K562 (cell line): Measurements from ENCODE around the gene WRAP53. TPM values are rescaled to one million over a fixed set of nuclear protein-coding genes. Genes with fewer than 3 reads are reported as not detected.

Source experiments
- ATAC-seq: fragments of 200-7000 bp; cut with Tn5 transposase; 3 replicates; pipeline ENCODE4 v1.9.1; 2020; ENCODE audit warnings: moderate library complexity
- BruUV-seq: library from RNA; stranded (reverse); fragments of 400-500 nt; replicated peaks from 2 replicates; lab custom pipeline; 2021; lab: Mats Ljungman, UMichigan
- CTCF ChIA-PET: fragments of 300-600 bp; formaldehyde crosslinking; extraction: SDS; loops from one replicate; lab custom pipeline; 2021; ENCODE audit warnings: low intra/inter-chr PET ratio; lab: Yijun Ruan, JAX
- POLR2A ChIA-PET: fragments of 300-600, 350-650 bp; sonication (Branson Sonifier 250); formaldehyde crosslinking; extraction: SDS; loops from one replicate; lab custom pipeline; 2021; ENCODE audit warnings: antibody characterized with exemption, inconsistent platforms; lab: Yijun Ruan, JAX
- DNase-seq, 4 experiments: peaks; one replicate each; pipeline versions ENCODE4 v3.0.0 to v3.0.0-alpha.2; 2011 to 2018; ENCODE audit warnings: low spot score in 3 of 4, mixed read lengths in 3 of 4; ENCODE audit errors: extremely low read depth in 1 of 4
- FAIRE-seq: peaks from 2 replicates; lab custom pipeline; 2011; peaks lifted over from hg19 to GRCh38; lab: Jason Lieb, UNC
- H2AFZ ChIP-seq: 2 replicates; pipeline ENCODE4 v1.6.0; 2011; ENCODE audit warnings: low read depth, low read length, control low read depth, inconsistent platforms
- H3K27ac ChIP-seq: fragments of 200-600 bp; 3 replicates; pipeline ENCODE4 v1.8.0; 2011; ENCODE audit warnings: low read depth, mild to moderate bottlenecking, control low read depth, inconsistent platforms, low read length, moderate library complexity, mixed read lengths; ENCODE audit errors: extremely low read depth
- H3K27me3 ChIP-seq, 2 experiments: fragments of 300-600 bp in 1 of 2; 2 replicates in 1 of 2; 3 replicates in 1 of 2; pipeline versions ENCODE4 v1.6.0 to v1.8.0; 2011; ENCODE audit warnings: inconsistent platforms in 2 of 2, low read length in 2 of 2, mild to moderate bottlenecking in 1 of 2, mixed read lengths in 1 of 2, moderate library complexity in 1 of 2; ENCODE audit not compliant: control insufficient read depth in 2 of 2, insufficient read depth in 2 of 2
- H3K36me3 ChIP-seq: fragments of 300-600 bp; 3 replicates; pipeline ENCODE4 v1.8.0; 2011; ENCODE audit warnings: mild to moderate bottlenecking, low read length, inconsistent platforms; ENCODE audit not compliant: control insufficient read depth, insufficient read depth
- H3K4me1 ChIP-seq, 2 experiments: fragments of 200-600 bp in 1 of 2; replicated peaks in 1 of 2; 2 replicates in 1 of 2; 3 replicates in 1 of 2; pipeline versions ENCODE4 v1.5.1 to v1.8.0; 2011; ENCODE audit warnings: inconsistent platforms in 2 of 2, low read length in 2 of 2, mild to moderate bottlenecking in 1 of 2, mixed read lengths in 1 of 2, moderate library complexity in 1 of 2; ENCODE audit not compliant: control insufficient read depth in 2 of 2, insufficient read depth in 2 of 2
- H3K4me2 ChIP-seq: 2 replicates; pipeline ENCODE4 v1.6.1; 2011; ENCODE audit warnings: low read length, control low read depth, inconsistent platforms, mixed read lengths; ENCODE audit not compliant: insufficient read depth
- H3K4me3 ChIP-seq: fragments of 200-600 bp; sonication (generic), shearing (Covaris generic); 2 replicates; pipeline ENCODE4 v1.5.1; 2016; ENCODE audit warnings: control low read depth, inconsistent platforms
- H3K79me2 ChIP-seq: fragments of 200-600 bp; 3 replicates; pipeline ENCODE4 v1.8.0; 2011; ENCODE audit warnings: low read length, inconsistent platforms; ENCODE audit not compliant: control insufficient read depth, insufficient read depth
- H3K9ac ChIP-seq, 2 experiments: 2 replicates each; pipeline versions ENCODE4 v1.6.0 to v1.6.1; 2011; ENCODE audit warnings: low read depth in 2 of 2, low read length in 2 of 2, control low read depth in 1 of 2, inconsistent platforms in 1 of 2, mild to moderate bottlenecking in 1 of 2, mixed read lengths in 1 of 2; ENCODE audit not compliant: insufficient read depth in 1 of 2
- H3K9me1 ChIP-seq: one replicate; pipeline ENCODE4 v1.6.0; 2011; ENCODE audit warnings: inconsistent platforms, mild to moderate bottlenecking, low read length, moderate library complexity; ENCODE audit not compliant: control insufficient read depth, insufficient read depth
- H3K9me3 ChIP-seq: replicated peaks from 2 replicates; pipeline ENCODE4 v1.5.1; 2011; ENCODE audit warnings: low read depth, low read length, inconsistent platforms; ENCODE audit not compliant: control insufficient read depth, insufficient read depth
- H4K20me1 ChIP-seq: replicated peaks from 2 replicates; pipeline ENCODE4 v1.6.1; 2011; ENCODE audit warnings: low read length, inconsistent platforms, mixed read lengths; ENCODE audit not compliant: control insufficient read depth, insufficient read depth
- BDP1 ChIP-seq: IDR thresholded peaks from 3 replicates; pipeline ENCODE4 v1.6.1; 2011; ENCODE audit not compliant: insufficient read length, insufficient read depth
- BRD9 ChIP-seq: fragments of 450-650 bp; IDR thresholded peaks from 2 replicates; pipeline ENCODE4 v1.6.1; 2018; ENCODE audit warnings: low read depth; ENCODE audit not compliant: partially characterized antibody
- HNRNPL ChIP-seq: fragments of 200-400 bp; formaldehyde crosslinking; IDR thresholded peaks from 2 replicates; pipeline ENCODE4 v1.6.1; 2017; ENCODE audit warnings: low read depth, mild to moderate bottlenecking, low read length
- ZNF398 ChIP-seq: fragments of 250-450 bp; sonication (Bioruptor Pico); IDR thresholded peaks from 2 replicates; pipeline ENCODE4 v1.8.0; 2021; ENCODE audit warnings: moderate library complexity, mild to moderate bottlenecking, inconsistent platforms
- WGBS: fragments of 100-300 bp; shearing (Covaris generic); methylation state at CpG from one replicate; pipeline ENCODE4 v1.1.6; 2016; ENCODE audit warnings: low coverage, mixed read lengths; ENCODE audit not compliant: insufficient coverage; ENCODE audit errors: missing lambda C conversion rate; 5-methylcytosine and 5-hydroxymethylcytosine counted together
- in situ Hi-C: fragments of 300-500 bp; cut with MboI; formaldehyde crosslinking; loops from 4 replicates; pipeline ENCODE4 v1.15.0; 2018; ENCODE audit warnings: inconsistent platforms, mixed read lengths
- intact Hi-C: fragments of 100-400 bp; cut with micrococcal nuclease; formaldehyde crosslinking; loops from 2 replicates; pipeline ENCODE4 v1.14.2; 2022
- polyA plus RNA-seq, 8 experiments: library from polyadenylated mRNA; depleted of rRNA in 4 of 8; stranded (reverse) in 5 of 8; unstranded in 3 of 8; fragments of >200 nt; fragmentation: Nextera tagmentation in 2 of 8; fragmentation: Illumina TruSeq in 1 of 8; extraction: Ambion mirVana in 2 of 8; extraction: Trizol in 1 of 8; gene quantifications; 2 replicates each; pipeline versions ENCODE4 v1.2.1 to v1.2.3, GENCODE V29; 2011 to 2014; ENCODE audit warnings: inconsistent platforms in 1 of 8, missing spikeins in 1 of 8
- total RNA-seq, 7 experiments: library from RNA; depleted of rRNA in 6 of 7; stranded (reverse); fragments of >200 nt in 6 of 7; fragmentation: Illumina TruSeq in 2 of 7; extraction: Trizol in 2 of 7; gene quantifications; 2 replicates each; pipeline versions ENCODE4 v1.2.1 to v1.2.3, GENCODE V29; 2011 to 2021; ENCODE audit warnings: low replicate concordance in 1 of 7

The WRAP53 gene
- total and polyA plus RNA-seq, 9 of the 15 experiments (the other 6 are each of a cell fraction or from before 2014, with no cell fraction given), result 0.72 to 18.2 (median 13.4) TPM

- FAIRE-seq, result no peak
- Histone ChIP-seq H3K27me3 (no peaks in the 10 kb centered on the region), H3K4me1 (no peaks in the 10 kb centered on the region; a peak in 1 of 5 replicates), H3K27ac (no peak overlapping the region), H3K9me3 (peaks cover 3% of the 10 kb centered on the region), H3K4me2 (no peak overlapping the region), H3K9me1 (no peaks in the 10 kb centered on the region), H2AFZ (no peak overlapping the region), H3K36me3 (peaks cover 26% of the 10 kb centered on the region), H3K9ac (no peak overlapping the region), H3K4me3 (no peak overlapping the region), H4K20me1 (no peaks in the 10 kb centered on the region), H3K79me2 (peaks cover 3% of the 10 kb centered on the region; the same call in 2 of the 3 replicates)
- in situ Hi-C loops (no loop called here), intact Hi-C loops (no loop called here)
- no peak for DNase-seq
- TF ChIP-seq HNRNPL, result no peak
- TF ChIP-seq ZNF398, result no peak
- TF ChIP-seq BRD9, result no peak
- TF ChIP-seq BDP1, result no peak
- no TSS peak for BruUV-seq
- no peak; the same call in 2 of the 3 replicates for ATAC-seq
- CTCF ChIA-PET, result no interaction called here
- WGBS, result 68% methylated on average over 10 of the region's 10 CpGs
- POLR2A ChIA-PET, result interaction anchor here (0.9 to 3.7 kb wide), 3 partner anchors 9 to 19 kb away, joined by 3 to 19 read pairs (median 3); partner anchors contain the start of gene TP53
Measured at GRCh38 chr17:7677388-7678067, 10.7 kb upstream of the WRAP53 start.
